ENCODE data around the gene LRP1B. TPM values are rescaled to one million over a fixed set of nuclear protein-coding genes. Genes with fewer than 3 reads are reported as not detected.

Gene LRP1B
- total RNA-seq, 1 donor from 2014 or later: 0.25 TPM

GRCh38 chr2:140276661-140277060 lies 1854.2 kb downstream of the LRP1B start:
- H3K36me3 Mint-ChIP-seq (ENCODE audit: low read depth): no peaks in the 10 kb centered on the region
- no peak for DNase-seq (ENCODE audit: low spot score)
- H3K27me3 Mint-ChIP-seq (ENCODE audit: low read depth): no peaks in the 10 kb centered on the region
- no peak overlapping the region for H3K4me3 Mint-ChIP-seq (ENCODE audit: unreplicated experiment)
- peaks cover 4% of the 10 kb centered on the region for H3K9me3 Mint-ChIP-seq (ENCODE audit: low read depth)
- H3K4me1 Mint-ChIP-seq (ENCODE audit: low read depth): no peaks in the 10 kb centered on the region
- H3K27ac Mint-ChIP-seq (ENCODE audit: unreplicated experiment): no peak overlapping the region
- no peak for TF ChIP-seq CTCF (IDR thresholded peaks at IDR 0.05)

- no peak overlapping the region for H3K4me3 Mint-ChIP-seq (ENCODE audit: unreplicated experiment)
- no peaks in the 10 kb centered on the region for H3K27me3 Mint-ChIP-seq (ENCODE audit: low read depth)
- no peak overlapping the region for H3K27ac Mint-ChIP-seq (ENCODE audit: unreplicated experiment)
- no peaks in the 10 kb centered on the region for H3K4me1 Mint-ChIP-seq (ENCODE audit: low read depth)
- H3K36me3 Mint-ChIP-seq (ENCODE audit: low read depth): no peaks in the 10 kb centered on the region
- no peak for DNase-seq (ENCODE audit: low spot score)
- H3K9me3 Mint-ChIP-seq (ENCODE audit: low read depth): peaks cover 4% of the 10 kb centered on the region
- no peak for TF ChIP-seq CTCF (IDR thresholded peaks at IDR 0.05)
Observed at GRCh38 chr2:140275427-140275826, 1855.4 kb downstream of the LRP1B start.

- no peaks in the 10 kb centered on the region for H3K36me3 Mint-ChIP-seq (ENCODE audit: low read depth)
- H3K27me3 Mint-ChIP-seq (ENCODE audit: low read depth): no peaks in the 10 kb centered on the region
- no peaks in the 10 kb centered on the region for H3K4me1 Mint-ChIP-seq (ENCODE audit: low read depth)
- H3K27ac Mint-ChIP-seq (ENCODE audit: unreplicated experiment): no peak overlapping the region
- no peak for TF ChIP-seq CTCF (IDR thresholded peaks at IDR 0.05)
- peaks cover 4% of the 10 kb centered on the region for H3K9me3 Mint-ChIP-seq (ENCODE audit: low read depth)
- no peak overlapping the region for H3K4me3 Mint-ChIP-seq (ENCODE audit: unreplicated experiment)
- no peak for DNase-seq (ENCODE audit: low spot score)
Observed at GRCh38 chr2:140274891-140275290, 1855.9 kb downstream of the LRP1B start.

- no peak for TF ChIP-seq CTCF (IDR thresholded peaks at IDR 0.05)
- no peak for DNase-seq (ENCODE audit: low spot score)
- H3K9me3 Mint-ChIP-seq (ENCODE audit: low read depth): peaks cover 4% of the 10 kb centered on the region
- no peak overlapping the region for H3K4me3 Mint-ChIP-seq (ENCODE audit: unreplicated experiment)
- no peaks in the 10 kb centered on the region for H3K27me3 Mint-ChIP-seq (ENCODE audit: low read depth)
- no peaks in the 10 kb centered on the region for H3K36me3 Mint-ChIP-seq (ENCODE audit: low read depth)
- no peaks in the 10 kb centered on the region for H3K4me1 Mint-ChIP-seq (ENCODE audit: low read depth)
- H3K27ac Mint-ChIP-seq (ENCODE audit: unreplicated experiment): no peak overlapping the region
Observed at GRCh38 chr2:140273958-140274357, 1856.9 kb downstream of the LRP1B start.

GRCh38 chr2:140273408-140273807 lies 1857.4 kb downstream of the LRP1B start:
- H3K27ac Mint-ChIP-seq (ENCODE audit: unreplicated experiment): no peak overlapping the region
- H3K9me3 Mint-ChIP-seq (ENCODE audit: low read depth): peaks cover 4% of the 10 kb centered on the region
- no peaks in the 10 kb centered on the region for H3K36me3 Mint-ChIP-seq (ENCODE audit: low read depth)
- no peak for DNase-seq (ENCODE audit: low spot score)
- H3K27me3 Mint-ChIP-seq (ENCODE audit: low read depth): no peaks in the 10 kb centered on the region
- H3K4me3 Mint-ChIP-seq (ENCODE audit: unreplicated experiment): no peak overlapping the region
- H3K4me1 Mint-ChIP-seq (ENCODE audit: low read depth): no peaks in the 10 kb centered on the region
- TF ChIP-seq CTCF (IDR thresholded peaks at IDR 0.05): no peak
